NB4 (cell line): Measurements from ENCODE around the gene ASB5.
"Not testable (repeated sequence)": the region's sequence is repeated elsewhere in the genome, so short reads cannot be mapped to it uniquely, and the experiment has no call there.

Experiments used
- DNase-seq: peaks from one replicate; pipeline ENCODE4 v3.0.0; 2010; ENCODE audit warnings: low read depth
- H3K4me3 ChIP-seq: one replicate; pipeline ENCODE4 v1.5.1; 2011; ENCODE audit warnings: mild to moderate bottlenecking, low read depth, low read length, moderate library complexity
- CTCF ChIP-seq: IDR thresholded peaks from one replicate; pipeline ENCODE4 v1.5.1; 2012; ENCODE audit warnings: low read depth, low read length
- MAX ChIP-seq: IDR thresholded peaks from 2 replicates; pipeline ENCODE4 v1.6.1; 2011; ENCODE audit warnings: low read depth, low read length
- MYC ChIP-seq: IDR thresholded peaks from 2 replicates; pipeline ENCODE4 v1.6.1; 2011; ENCODE audit warnings: low read depth, low read length
- POLR2A ChIP-seq: IDR thresholded peaks from 2 replicates; pipeline ENCODE4 v1.6.1; 2011; ENCODE audit warnings: mild to moderate bottlenecking; ENCODE audit not compliant: insufficient read length; ENCODE audit errors: extremely low read depth

The ASB5 gene

GRCh38 chr4:176287546-176287945 lies 18.5 kb upstream of the ASB5 start:
- no peak overlapping the region for H3K4me3 ChIP-seq

GRCh38 chr4:176286728-176287127 lies 17.7 kb upstream of the ASB5 start:
- DNase-seq: no peak
- TF ChIP-seq MYC (no peak), MAX (no peak), CTCF (no peak), POLR2A (no peak)
- H3K4me3 ChIP-seq: no peak overlapping the region

More at GRCh38 chr4:176287546-176287945, 18.5 kb upstream of the ASB5 start:
- no peak for DNase-seq
- TF ChIP-seq CTCF: no peak
- no peak for TF ChIP-seq MYC
- no peak for TF ChIP-seq MAX
- no peak for TF ChIP-seq POLR2A

GRCh38 chr4:176279560-176279959 lies 10.5 kb upstream of the ASB5 start:
- not testable (repeated sequence) for DNase-seq, H3K4me3 ChIP-seq

- TF ChIP-seq MYC: no peak
- peak; percentile 37 for TF ChIP-seq CTCF
- DNase-seq: peak; percentile 22
- no peak overlapping the region for H3K4me3 ChIP-seq
Observed at GRCh38 chr4:176277162-176277904, 8.3 kb upstream of the ASB5 start.

GRCh38 chr4:176276710-176277109 lies 7.7 kb upstream of the ASB5 start:
- TF ChIP-seq POLR2A (no peak), CTCF (no peak), MYC (no peak), MAX (no peak)
- H3K4me3 ChIP-seq: no peak overlapping the region
- DNase-seq: no peak

GRCh38 chr4:176274441-176274840 lies 5.4 kb upstream of the ASB5 start:
- TF ChIP-seq CTCF (no peak), MAX (no peak), MYC (no peak), POLR2A (no peak)
- DNase-seq: no peak
- no peak overlapping the region for H3K4me3 ChIP-seq
